GM15510 (cell line): ENCODE data around the gene DTL.

ENCODE experiments used
- POLR2A ChIP-seq: IDR thresholded peaks from 3 replicates; pipeline ENCODE4 v1.6.1; 2011; ENCODE audit warnings: borderline replicate concordance; ENCODE audit not compliant: insufficient read length; ENCODE audit errors: extremely low read depth

Gene DTL, protein sequence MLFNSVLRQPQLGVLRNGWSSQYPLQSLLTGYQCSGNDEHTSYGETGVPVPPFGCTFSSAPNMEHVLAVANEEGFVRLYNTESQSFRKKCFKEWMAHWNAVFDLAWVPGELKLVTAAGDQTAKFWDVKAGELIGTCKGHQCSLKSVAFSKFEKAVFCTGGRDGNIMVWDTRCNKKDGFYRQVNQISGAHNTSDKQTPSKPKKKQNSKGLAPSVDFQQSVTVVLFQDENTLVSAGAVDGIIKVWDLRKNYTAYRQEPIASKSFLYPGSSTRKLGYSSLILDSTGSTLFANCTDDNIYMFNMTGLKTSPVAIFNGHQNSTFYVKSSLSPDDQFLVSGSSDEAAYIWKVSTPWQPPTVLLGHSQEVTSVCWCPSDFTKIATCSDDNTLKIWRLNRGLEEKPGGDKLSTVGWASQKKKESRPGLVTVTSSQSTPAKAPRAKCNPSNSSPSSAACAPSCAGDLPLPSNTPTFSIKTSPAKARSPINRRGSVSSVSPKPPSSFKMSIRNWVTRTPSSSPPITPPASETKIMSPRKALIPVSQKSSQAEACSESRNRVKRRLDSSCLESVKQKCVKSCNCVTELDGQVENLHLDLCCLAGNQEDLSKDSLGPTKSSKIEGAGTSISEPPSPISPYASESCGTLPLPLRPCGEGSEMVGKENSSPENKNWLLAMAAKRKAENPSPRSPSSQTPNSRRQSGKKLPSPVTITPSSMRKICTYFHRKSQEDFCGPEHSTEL

DNA sequence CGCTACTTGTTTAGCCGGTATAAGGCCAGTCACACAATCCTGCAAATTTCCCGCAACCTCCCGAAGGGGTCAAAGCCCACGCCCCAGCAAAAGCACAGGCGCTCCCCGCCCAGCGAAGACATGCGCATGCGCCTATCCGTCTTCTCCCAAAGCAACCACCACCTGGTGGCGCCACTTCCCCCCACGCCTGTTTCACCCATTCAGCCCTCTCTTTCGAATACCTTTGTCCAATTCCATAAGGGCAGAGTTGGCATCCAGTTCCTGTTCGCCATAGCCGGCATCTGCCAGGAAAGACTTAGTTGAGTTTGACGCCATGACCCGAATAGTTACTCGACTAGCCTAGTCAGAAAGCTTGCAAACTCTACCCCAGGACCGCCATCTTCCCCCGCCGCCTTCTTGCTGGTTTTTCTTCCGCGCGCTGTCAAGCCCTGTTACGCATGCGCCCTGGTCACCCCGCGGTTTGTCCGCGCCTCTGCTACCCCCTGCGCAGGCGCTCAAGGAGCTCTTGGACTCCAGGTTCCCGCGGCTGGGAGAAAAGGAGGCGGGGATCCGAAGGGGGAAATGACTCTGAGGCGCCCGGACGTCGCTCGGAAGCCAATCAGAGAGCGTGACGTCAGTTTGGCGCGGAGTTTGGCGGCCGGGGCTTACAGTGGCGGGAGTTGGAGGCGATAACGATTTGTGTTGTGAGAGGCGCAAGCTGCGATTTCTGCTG is at the start of gene DTL, which contains the start of gene INTS7:
Gene DTL, plus strand, starts transcription at position 626 of the 712 bp plus-strand sequence. CDS start 143 bp downstream, outside the sequence.
Gene INTS7, minus strand, starts transcription at position 435 of the 712 bp plus-strand sequence. Its CDS starts 120 bp downstream, at position 315.
- TF ChIP-seq POLR2A: peak; percentile 79

DNA sequence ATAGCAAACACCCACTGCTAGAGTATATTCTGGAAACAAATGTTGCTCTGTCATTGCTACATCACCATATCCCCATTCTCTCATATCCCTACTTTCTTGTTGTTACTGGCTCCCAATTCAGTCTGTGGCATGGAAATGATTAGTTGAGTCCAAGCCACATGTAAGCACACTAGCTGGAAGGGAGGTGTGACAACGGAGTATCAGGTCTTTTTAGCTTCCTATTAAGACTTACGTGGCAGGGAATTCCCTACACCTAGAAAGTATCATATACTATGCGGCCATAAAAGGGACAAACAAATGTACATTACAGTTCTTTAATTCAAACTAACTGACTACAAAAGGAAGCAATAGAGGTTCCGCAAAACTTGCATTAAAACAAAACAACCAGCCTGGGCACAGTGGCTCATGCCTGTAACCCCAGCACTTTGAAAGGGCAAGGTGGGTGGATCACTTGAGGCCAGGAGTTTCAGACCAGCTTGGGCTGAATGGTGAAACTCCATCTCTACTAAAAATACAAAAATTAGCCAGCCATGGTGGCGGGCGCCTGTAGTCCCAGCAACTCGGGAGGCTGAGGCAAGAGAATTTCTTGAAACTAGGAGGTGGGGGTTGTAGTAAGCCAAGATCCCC is 48.8 kb upstream of the DTL start:
- TF ChIP-seq POLR2A: no peak

DNA sequence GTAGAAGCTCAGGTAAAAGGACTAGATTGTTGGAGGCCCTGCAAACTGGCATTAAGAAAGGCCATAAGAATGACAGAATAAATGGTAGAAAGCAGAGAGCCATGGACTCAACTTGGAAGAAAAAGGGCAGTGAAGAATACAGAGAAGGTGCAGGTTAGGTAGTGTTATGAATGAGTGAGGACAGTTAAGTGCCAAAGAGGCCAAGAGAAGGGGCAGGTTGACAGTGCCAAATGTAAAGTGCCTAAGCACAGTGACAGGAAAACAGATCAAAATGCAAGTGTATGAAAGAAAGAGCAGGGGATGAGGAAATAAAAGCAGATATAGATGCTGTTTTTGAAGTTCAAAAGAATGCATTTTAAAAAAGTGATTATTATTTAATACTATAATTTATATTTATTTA is 43.9 kb upstream of the DTL start:
- no peak for TF ChIP-seq POLR2A

DNA sequence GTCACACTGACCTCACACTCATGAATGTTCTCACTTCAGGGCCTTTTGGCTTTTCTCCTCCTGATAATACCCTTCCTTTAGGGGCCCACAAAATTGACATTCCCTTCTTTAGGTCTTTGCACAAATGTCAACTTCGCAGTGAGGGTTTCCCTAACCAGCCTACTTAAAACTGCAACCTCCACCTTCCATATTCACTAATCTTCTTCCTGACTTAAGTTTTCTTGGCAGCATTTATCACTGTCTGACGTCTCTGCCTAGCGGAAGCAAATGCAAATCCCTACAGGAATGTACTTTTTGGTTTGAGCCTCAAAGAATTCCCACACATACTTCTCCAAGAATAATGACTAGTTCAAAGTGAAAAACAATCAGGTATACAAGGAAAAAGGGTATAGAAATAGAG is 33.0 kb upstream of the DTL start:
- TF ChIP-seq POLR2A: no peak

DNA sequence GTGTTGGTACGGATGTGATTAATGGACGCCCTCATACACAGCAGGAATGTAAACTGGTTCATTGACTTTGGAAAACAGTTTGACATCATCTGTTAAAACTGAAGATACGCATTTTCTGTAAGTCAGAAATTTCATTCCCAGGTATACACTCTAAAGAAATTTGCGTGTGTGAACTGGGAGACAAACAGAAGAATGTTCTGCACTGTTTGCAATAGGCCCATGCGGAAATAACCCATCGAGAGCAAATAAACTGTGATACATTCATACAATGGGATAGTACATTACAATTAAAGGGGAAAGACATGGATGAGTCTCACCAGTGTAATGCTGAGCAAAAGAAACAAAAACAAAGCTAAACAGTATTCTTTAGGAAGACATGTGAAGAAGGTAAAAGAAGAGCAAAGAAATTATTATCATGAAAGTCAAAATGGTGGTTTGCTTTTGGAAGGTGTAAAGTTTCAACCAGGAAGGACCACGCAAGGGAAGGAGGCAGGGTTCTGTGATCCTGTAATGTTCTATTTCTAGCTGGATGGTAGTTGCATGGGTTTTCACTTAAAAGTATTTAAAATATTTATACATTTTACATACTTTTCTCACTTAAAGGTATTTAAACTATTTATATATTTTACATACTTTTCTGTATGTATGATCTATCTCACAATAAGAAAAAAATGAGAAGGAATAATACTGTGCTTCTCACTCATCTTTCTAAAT is 30.5 kb upstream of the DTL start:
- no peak for TF ChIP-seq POLR2A

DNA sequence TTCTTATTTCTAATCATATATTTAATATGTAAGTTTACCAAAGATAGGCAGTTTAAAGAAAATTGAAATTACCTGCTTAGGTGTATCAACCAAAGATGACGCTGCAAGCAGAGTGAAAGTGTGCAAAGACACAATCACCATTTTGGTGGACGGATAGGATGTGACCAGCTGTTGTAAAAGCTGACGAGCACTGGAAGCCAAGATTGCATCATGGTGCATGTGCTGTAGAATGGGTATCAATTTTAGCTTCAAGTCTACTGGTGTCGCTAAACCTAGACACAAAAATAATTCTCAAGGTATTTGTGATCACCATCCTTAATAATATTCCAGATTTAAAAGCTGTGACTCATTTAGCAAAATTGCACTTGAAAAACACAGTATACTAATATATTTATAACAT is 28.4 kb upstream of the DTL start:
- TF ChIP-seq POLR2A: no peak

DNA sequence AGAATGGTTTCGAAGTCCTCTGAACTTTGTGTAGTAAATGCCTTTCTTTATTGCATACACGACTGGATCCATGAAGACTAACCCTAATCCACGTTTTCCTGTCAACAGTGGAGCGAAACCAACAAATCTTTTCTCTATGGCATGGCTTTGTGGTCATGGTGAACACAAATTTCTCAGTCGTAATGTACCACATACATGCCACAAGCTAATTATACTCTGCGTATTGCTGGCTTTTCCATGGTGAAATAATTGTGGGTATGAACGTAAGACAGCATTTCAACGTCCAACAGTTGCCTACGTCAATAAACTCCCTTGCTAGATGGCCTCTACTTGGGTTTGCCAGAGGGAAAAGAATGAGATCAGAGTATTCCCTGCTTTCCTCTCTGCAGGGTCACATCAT is 27.7 kb upstream of the DTL start:
- no peak for TF ChIP-seq POLR2A

DNA sequence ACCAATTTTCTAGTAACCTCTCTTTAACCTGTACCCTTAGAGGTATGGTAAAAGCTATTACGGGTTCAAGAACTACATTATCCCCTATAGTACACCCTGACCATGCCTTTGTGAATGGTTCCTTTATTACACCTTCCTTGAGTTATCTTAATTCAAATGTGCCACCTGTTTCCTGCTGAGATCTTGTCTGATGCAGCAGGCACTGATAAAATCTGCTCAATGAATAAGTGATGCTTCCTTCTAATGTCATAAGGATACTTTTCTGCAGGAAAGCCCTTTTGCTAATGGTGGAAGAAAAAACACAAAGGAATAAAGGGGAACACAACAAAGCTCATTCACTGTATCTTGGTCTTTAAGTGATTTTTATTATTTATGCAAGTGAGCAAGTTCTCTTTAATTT is 26.0 kb upstream of the DTL start:
- TF ChIP-seq POLR2A: no peak

DNA sequence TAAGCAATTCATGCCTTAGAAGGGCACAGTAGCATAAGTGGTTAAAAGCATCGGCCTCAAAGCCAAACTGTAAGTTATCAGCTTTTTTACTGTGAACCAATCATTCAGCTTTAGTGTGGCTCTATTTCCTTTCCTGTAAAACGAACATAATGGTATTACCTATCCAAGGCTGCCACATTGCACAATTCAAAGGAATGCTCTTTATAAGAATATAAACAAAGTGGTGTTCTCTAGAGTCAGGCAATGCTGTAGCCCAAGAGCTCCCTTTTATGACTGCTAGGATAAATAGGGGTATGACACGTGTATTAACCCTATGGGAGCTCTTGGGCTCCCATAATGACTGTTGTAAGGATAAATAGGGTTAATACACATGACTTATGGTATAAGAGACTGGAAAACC is 25.5 kb upstream of the DTL start:
- TF ChIP-seq POLR2A: no peak

DNA sequence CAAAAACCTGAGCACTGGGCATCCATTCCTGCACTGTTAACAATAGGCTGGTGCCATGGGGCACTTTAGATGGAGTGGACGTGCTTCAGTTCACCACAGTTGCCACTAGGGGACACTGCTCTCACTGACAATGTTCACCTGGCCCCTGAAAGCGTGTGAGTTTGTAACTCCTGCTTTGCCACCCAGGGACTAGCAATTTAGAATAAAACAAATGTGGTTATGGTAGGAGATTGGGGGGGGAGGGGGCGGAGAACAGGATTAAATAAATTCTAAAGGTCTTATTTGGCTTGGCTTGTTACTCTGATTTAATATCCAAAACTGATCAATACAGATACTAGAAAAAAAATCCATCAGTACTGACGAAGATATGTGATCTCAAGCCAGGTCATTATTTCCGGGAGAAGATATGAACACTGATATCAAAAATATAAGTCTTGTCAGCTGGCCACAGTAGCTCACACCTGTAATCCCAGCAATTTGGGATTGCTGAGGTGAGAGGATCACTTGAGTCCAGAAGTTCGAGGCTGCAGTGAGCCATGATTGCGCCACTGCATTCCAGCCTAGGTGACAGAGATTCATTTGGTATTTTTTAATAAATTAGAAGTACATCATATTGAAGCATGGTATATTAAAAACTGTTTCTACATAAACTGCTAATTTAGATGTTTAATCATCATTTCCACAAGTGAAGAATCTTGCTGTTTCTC is 23.4 kb upstream of the DTL start:
- no peak for TF ChIP-seq POLR2A

DNA sequence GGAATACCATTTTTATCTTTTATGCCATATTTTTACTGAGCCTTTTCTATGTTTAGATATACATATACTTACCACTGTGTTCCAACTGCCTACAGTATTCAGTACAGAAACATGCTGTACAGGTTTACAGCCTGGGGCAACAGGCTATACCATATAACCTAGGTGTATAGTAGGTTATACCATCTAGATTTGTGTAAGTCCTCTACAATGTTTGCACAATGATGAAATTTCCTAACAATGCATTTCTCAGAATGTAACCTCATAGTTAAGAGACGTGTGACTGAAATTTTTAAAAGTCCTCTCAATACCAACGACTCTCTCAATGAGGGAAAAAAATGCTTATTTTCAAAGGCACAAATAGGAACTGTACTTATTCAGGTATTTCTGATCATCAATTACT is 21.9 kb upstream of the DTL start:
- TF ChIP-seq POLR2A: no peak

DNA sequence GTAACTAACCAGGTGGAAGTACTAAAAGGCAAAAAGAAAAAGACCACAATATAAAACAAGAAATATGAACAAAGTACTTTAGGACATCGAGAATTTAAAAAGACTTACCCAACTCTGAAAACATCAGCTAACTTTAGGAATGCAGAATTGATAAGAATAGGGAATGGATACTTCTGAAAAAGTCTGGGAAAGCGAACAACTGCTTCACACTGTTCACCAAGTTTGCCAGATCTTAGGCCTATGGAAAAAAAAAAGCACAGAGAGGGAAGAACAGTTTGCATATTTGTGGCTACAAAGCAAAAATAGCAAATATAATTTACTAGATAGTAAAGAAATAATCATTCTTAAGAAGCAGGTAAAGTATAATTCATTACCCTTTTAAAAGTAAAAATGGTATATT is 14.6 kb upstream of the DTL start:
- TF ChIP-seq POLR2A: no peak

DNA sequence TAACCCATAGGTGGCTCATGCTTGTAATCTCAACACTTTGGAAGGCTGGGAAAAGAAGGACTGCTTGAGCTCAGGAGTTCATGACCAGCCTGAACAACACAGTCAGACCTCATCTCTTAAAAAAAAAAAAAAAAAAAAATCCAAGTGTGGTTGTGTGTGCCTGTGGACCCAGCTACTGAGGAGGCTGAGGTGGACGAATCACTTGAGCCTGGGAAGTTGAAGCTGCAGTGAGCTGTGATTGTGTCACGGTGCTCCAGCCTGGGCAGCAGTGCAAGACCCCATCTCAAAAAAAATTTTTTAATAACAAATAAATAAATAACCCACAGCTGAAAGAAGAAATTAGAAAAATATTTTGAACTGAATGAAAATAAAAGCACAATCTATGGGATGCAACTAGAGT is 14.0 kb upstream of the DTL start:
- TF ChIP-seq POLR2A: no peak

DNA sequence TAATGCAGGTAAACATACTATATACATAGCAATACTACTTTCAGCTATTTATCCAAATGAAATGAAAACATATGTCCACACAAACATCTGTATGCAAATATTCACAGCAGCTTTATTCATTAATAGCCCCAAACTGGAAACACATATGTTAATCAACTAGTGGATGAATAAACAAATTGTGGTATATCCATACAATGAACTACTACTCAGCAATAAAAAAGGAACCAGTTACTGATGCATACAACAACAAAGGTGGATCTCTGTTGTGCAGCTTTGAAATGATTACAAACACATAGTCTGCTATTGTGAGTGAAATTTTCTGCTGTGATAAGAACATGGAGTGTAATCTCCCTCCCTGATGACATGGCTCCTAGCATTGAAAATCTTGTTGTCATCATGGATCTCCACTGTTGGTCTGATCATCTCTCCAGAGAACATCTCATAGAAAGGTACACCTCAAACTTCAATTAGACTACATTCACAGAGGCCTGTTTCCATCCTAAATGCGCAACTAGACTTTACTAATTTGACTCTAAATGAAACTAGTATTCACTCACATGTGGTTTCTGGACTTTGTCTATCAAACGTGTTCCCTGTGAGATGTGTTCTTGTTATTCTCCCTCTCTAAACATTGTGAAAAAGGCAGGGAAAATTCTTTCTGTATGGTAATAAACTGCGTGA is 10.9 kb upstream of the DTL start:
- TF ChIP-seq POLR2A: no peak

DNA sequence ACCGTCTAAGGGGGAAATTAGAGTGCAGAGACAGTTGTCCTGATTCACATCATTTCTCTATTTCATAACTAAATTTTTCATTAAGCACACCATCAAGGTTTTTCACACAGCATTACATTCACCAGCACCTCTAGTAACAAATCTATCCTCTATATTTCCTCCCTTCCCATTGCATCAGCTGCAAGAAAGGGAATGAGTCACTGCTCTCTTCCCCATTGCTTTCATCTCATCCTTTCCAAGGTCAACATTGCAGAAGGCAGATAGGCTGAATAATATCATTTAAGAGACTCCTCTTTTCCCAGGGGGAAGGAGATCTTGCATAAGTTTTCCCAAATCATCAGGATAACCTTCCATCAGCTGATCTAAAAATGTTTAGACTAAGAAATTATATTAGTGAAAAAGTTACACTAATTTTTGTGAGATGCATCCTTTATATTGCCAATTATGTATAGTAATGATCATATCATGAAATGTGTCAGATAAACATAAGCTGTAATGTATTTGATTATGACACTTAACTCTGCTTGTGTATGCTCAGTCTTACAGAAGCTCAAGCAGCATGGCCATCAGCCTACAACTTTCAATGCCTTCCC is 4.5 kb upstream of the DTL start:
- TF ChIP-seq POLR2A: no peak
